CD4-positive, alpha-beta T cell treated with Interleukin-6 at 100 ng/mL for 8 hours (primary cell): ENCODE data around the gene PDLIM4.

Experiments used
- DNase-seq: peaks from one replicate; pipeline ENCODE4 v3.0.0-alpha.2; 2020; ENCODE audit warnings: mixed read lengths, low spot score

The PDLIM4 gene

GRCh38 chr5:132227485-132228240 is 29.8 kb upstream of the PDLIM4 start, which contains the start of gene P4HA2:
TSS of gene P4HA2 (minus strand) at chr5:132227853. CDS start at chr5:132218626, 9,227 bp downstream.
- DNase-seq = no peak

GRCh38 chr5:132228241-132229035 is 29.1 kb upstream of the PDLIM4 start:
- DNase-seq = no peak

- DNase-seq = no peak
These were observed 28.3 kb upstream of the PDLIM4 start for GRCh38 chr5:132229236-132229635.

GRCh38 chr5:132230871-132231270 is 26.6 kb upstream of the PDLIM4 start:
- DNase-seq = no peak

- DNase-seq = no peak
These were observed 25.0 kb upstream of the PDLIM4 start for GRCh38 chr5:132232465-132232864.

- no peak for DNase-seq
These were observed 24.4 kb upstream of the PDLIM4 start for GRCh38 chr5:132233081-132233480.

- no peak for DNase-seq
These were observed 23.4 kb upstream of the PDLIM4 start for GRCh38 chr5:132233811-132234683.

- no peak for DNase-seq
These were observed 22.8 kb upstream of the PDLIM4 start for GRCh38 chr5:132234684-132235062.

GRCh38 chr5:132235340-132235739 is 22.2 kb upstream of the PDLIM4 start:
- no peak for DNase-seq

GRCh38 chr5:132237141-132237540 is 20.4 kb upstream of the PDLIM4 start:
- no peak for DNase-seq

- no peak for DNase-seq
These were observed 19.8 kb upstream of the PDLIM4 start for GRCh38 chr5:132237670-132238069.

- peak; percentile 49 for DNase-seq
These were observed 19.2 kb upstream of the PDLIM4 start for GRCh38 chr5:132238169-132238744.

GRCh38 chr5:132238901-132239500 is 18.5 kb upstream of the PDLIM4 start:
- no peak for DNase-seq

- no peak for DNase-seq
These were observed 17.7 kb upstream of the PDLIM4 start for GRCh38 chr5:132239776-132240175.

GRCh38 chr5:132243366-132243977 is 14.0 kb upstream of the PDLIM4 start:
- DNase-seq = no peak

- DNase-seq = no peak
These were observed 11.9 kb upstream of the PDLIM4 start for GRCh38 chr5:132245593-132245992.

- DNase-seq = no peak
These were observed 10.7 kb upstream of the PDLIM4 start for GRCh38 chr5:132246806-132247205.

GRCh38 chr5:132250547-132250946 is 6.9 kb upstream of the PDLIM4 start:
- DNase-seq = no peak

GRCh38 chr5:132251220-132251725 is 6.2 kb upstream of the PDLIM4 start:
- DNase-seq = no peak

- no peak for DNase-seq
These were observed 4.5 kb upstream of the PDLIM4 start for GRCh38 chr5:132253008-132253441.
